Activated naive CD8-positive, alpha-beta T cell treated with anti-CD3 and anti-CD28 coated beads, Interleukin-2, amount 50 U/mL, for 16 hours (primary cell): ENCODE measurements around the gene HES2.
"Not testable (repeated sequence)": the region's sequence is repeated elsewhere in the genome, so short reads cannot be mapped to it uniquely, and the experiment has no call there.

Experiments
- DNase-seq: peaks from one replicate; pipeline ENCODE4 v3.0.0-alpha.2; 2020; ENCODE audit warnings: low read depth, low spot score

Gene HES2

GRCh38 chr1:6418668-6419396, 887 bp downstream of the HES2 start:
- DNase-seq, result no peak

- no peak for DNase-seq
These were observed 1.6 kb downstream of the HES2 start for GRCh38 chr1:6417961-6418667.

DNA sequence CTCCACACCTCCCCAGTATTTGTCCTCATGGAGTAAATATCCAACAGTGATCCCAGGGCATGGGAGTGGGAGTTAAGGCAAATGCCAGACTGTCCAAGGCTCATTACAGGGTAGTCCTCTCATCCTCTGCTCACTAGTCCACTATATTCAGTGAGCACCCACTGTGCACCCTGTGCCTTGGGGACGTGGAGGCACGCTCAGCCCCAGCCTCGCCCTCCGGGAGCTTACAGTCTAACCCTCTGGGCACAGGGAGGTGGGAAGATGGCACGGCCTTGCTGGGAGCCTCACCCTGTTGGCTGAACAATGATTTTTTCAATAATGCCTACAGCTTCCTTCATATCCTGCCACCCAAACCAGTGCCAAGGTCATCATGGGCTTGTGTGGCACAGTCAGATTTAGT, 2.8 kb downstream of the HES2 start:
- DNase-seq, result no peak

DNA sequence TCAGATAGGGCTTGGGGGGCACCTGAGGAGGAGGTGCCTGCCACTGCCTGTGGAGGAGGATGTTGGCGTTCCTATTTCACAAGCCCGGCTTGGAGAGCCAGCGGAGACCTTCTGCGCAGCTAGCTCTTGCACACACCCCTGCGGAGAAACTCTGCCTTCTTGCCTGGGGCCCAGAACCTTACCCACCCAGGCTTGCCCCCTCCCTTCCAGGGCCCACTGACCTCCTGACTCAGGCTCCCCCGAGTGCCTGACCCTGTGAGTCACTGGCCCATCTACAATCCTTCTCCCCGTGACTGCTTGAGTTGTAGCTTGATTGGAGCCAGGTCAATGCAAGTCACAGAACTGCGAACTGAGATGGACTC, 3.4 kb downstream of the HES2 start:
- DNase-seq, result no peak

DNA sequence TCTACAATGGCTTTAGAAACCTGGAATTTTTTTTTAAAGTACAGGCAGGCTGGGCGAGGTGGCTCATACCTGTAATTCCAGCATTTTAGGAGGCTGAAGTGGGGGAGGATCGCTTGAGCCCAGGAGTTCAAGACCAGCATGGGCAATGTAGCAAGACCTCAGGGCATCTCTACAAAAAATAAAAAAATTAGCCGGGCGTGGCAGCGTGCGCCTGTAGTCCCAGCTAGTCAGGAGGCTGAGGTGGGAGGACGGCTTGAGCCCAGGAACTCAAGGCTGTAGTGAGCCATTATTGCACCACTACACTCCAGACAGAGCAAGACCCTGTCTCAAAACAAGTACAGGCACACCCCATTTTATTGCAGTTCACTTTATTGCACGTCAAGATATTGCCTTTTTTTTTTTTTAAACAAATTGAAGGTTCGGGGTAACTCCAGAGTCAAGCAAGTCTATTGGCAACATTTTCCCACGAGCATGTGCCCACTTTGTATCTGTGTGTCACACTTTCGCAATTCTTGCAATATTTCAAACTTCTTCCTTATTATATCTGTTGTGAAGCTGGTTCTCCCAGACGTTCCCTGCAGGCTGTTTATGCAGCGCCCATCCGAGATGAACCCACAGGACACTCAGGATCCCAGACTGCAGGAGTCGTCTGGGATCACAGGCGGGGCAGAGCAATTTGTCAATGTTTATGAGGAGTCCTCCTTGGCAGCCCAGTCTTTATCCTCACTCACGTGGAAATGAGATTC, 4.7 kb downstream of the HES2 start:
- DNase-seq, result no peak

GRCh38 chr1:6414443-6414844, 5.3 kb downstream of the HES2 start:
- DNase-seq, result peak; percentile 16

DNA sequence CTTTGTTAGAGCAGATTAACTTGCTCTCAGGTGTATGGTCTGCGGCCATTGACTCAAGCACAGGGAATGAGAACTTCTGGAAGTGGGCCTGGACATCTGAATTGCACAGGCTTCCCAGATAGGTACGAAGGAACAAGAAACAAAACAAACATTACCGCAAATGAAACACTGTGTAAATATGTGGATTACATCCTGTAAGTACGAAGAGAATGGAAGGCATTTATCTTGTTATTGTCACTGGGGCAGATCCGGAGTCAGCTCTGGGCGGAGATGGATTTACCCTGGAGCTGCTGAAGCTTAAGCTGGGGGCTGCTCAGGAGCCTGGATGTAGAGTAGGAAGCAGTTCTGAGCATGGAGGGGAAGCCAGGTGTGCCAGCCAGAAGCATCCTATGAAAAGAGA, 6.8 kb downstream of the HES2 start:
- DNase-seq, result no peak

DNA sequence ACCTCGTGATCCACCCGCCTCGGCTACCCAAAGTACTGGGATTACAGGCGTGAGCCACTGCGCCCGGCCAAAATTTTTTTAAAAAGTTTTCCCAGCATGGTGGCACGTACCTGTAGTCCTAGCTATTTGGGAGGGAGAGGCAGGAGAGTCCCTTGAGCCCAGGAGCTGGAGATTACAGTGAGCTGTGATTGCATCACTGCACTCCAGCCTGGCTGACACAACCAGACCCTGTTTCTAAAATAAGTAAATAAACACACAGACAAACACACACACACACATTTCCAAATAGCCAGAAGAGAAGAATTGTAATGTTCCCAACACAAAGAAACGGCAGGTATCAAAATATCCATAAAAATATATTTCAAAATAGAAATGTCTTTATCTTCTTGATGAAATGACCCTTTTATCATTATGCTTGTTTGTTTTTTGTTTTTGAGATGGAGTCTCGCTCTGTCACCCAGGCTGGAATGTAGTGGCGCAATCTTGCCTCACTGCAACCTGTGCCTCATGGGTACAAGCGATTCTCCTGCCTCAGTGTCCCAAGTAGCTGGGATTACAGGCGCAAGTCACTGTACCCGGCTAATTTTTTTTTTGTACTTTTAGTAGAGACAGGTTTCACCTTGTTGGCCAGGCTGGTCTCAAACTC, 9.3 kb downstream of the HES2 start:
- DNase-seq, result no peak

DNA sequence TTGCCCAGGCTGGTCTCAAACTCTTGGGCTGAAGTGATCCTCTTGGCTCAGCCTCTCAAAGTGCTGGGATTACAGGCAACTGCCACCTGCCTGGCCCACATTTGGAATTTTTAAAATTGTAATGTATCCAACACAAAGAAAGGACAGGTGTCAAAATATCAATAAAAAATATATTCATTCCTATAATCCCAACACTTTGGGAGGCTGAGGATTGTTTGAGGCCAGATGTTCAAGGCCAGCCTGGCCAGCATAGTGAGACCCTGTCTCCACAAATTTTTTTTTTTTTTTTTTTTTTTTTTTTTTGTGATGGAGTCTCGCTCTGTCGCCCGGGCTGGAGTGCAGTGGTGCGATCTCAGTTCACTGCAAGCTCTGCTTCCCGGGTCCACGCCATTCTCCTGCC, 10.0 kb downstream of the HES2 start:
- DNase-seq, result no peak

- no peak for DNase-seq
These were observed 10.7 kb downstream of the HES2 start for GRCh38 chr1:6409053-6409452.

DNA sequence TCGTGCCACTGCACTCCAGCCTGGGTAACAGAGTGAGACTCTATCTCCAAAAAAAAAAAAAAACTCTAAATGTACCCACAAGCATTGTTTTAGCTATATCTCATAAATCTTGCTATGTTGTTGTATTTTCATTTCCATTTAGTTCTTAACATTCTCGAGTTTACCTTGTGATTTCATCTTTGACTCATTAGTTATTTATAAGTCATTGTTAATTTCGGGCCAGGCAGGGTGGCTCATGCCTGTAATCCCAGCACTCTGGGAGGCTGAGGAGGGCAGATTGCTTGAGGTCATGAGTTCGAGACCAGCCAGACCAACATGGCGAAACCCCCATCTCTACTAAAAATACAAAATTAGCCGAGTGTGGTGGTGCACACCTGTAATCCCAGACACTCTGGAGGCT, 11.7 kb downstream of the HES2 start:
- DNase-seq, result no peak

- no peak for DNase-seq
These were observed 18.0 kb downstream of the HES2 start for GRCh38 chr1:6401673-6402072.

GRCh38 chr1:6399294-6399693, 20.4 kb downstream of the HES2 start:
- no peak for DNase-seq

- DNase-seq, result no peak
These were observed 21.8 kb downstream of the HES2 start for GRCh38 chr1:6397844-6398441.

- no peak for DNase-seq
These were observed 22.7 kb downstream of the HES2 start for GRCh38 chr1:6396998-6397397.

GRCh38 chr1:6395781-6396244, 23.9 kb downstream of the HES2 start:
- not testable (repeated sequence) for DNase-seq

GRCh38 chr1:6395130-6395529, 24.6 kb downstream of the HES2 start:
- DNase-seq, result not testable (repeated sequence)

DNA sequence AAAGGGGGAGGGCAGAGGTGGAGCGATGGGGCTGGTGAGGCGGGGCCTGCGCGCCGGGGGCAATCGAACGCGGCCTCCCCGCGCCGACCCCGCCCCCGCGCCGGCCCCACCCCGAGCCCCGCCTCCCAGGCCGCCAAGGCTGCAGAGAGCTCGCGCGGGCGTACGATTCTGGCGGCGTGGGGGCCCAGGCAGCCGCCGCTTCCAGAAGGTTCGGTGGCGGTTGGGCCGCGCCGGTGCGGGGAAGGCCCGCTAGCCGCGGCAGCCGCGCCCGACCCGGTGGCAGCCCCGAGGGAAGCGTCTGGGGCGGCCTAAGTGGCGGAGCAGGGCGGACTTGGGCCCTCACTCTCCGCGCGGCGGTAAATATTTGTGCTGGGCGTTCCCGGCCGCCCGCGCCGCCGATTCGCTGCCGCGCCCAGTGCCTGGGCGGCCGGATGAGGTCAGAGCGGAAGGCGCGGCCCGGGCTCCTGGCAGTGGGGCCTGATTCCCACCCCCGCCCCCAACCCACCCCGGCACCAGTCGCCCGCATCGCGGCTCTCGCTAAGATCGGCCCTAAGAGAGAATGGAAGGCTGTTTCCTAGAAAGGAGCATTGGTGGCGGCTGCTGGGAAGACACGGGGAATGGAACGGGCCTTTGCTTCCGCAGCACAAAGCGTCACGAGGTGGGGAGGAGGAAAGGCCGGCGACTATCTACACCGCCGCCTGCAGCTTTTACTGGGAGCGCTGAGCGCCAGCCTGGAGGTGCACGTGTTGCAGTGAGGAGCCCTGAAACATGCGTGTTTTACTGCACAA, 26.1 kb downstream of the HES2 start, which contains the start of gene ACOT7:
Gene ACOT7 (minus strand): TSS at position 368 of the 788 bp plus-strand sequence. CDS start 368 bp downstream, outside the sequence.
- DNase-seq, result peak; percentile 80

DNA sequence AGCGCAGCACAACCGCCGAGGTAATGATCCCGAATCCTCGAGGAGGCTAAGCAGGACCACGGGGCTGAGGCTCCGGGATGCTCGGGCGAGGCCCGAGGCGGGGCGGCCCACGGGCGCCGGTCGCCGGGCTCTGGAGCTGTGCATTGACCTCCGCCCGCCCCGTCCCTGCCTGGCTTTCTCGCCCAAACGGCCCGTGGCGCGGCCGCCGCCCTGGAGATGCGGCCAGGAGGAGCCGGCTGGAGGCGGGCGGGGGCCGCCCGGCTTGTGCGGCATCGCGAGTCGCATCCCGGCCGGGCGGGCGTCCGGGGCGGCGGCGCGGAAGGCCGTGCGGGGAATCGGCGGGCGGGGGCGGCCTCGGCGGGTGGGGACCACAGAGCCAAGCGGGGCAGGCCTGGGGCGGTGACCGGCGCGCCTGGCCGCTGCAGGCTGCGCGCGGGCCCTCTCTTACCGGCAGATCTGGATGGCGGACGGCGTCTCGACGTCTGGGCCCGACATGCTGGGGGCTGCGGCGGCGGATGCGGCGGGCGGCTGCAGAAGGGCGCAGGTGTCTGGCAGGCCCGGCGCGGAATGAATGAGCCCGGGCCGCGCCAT, 26.8 kb downstream of the HES2 start:
- no peak for DNase-seq
